ENCODE measurements around the gene PIK3R6. TPM values are rescaled to one million over a fixed set of nuclear protein-coding genes. Genes with fewer than 3 reads are reported as not detected.

The PIK3R6 gene
- total and polyA plus RNA-seq, 2 of the 4 experiments (the other 2 are of a cell fraction): not detected

GRCh38 chr17:8896641-8897635, 29.5 kb upstream of the PIK3R6 start (continued):
- TF ChIP-seq NFE2L2 (IDR thresholded peaks at IDR 0.05; ENCODE audit: low read depth, low read length) (no peak), MAFK (IDR thresholded peaks at IDR 0.05; ENCODE audit: low read depth, low read length) (no peak)

- H4K20me1 ChIP-seq (ENCODE audit: insufficient read depth, low read length): no peaks in the 10 kb centered on the region
- H3K9ac ChIP-seq (ENCODE audit: low read depth, low read length): no peak overlapping the region
- no peak overlapping the region for H3K4ac ChIP-seq (ENCODE audit: low read depth, low read length)
- no peak overlapping the region for H4K91ac ChIP-seq (ENCODE audit: insufficient read depth, low read depth, low read length)
- no TSS peak for BruUV-seq (replicated peaks)
- no peak overlapping the region for H3K23ac ChIP-seq (ENCODE audit: low read depth, low read length)
- H3K4me2 ChIP-seq (ENCODE audit: low read depth, low read length): no peak overlapping the region
- H2AK5ac ChIP-seq (ENCODE audit: low read depth, low read length): no peak overlapping the region
- H4K8ac ChIP-seq (ENCODE audit: low read depth in 2 of 2, low read length in 2 of 2): no peak overlapping the region
- H3K79me1 ChIP-seq (ENCODE audit: low read depth in 1 of 2, low read length in 2 of 2): no peaks in the 10 kb centered on the region
- H3K56ac ChIP-seq (ENCODE audit: extremely low read depth, insufficient read depth, low read length): no peak overlapping the region
- ATAC-seq (ENCODE audit: low read depth) (no peak), DNase-seq (no peak)
- no peak overlapping the region for H3K18ac ChIP-seq (ENCODE audit: low read depth, low read length)
- no peaks in the 10 kb centered on the region for H3K36me3 ChIP-seq (ENCODE audit: control insufficient read depth, insufficient read depth, low read length)
- intact Hi-C loops (cut with micrococcal nuclease): loop anchor here (10.0 kb wide), 1 partner anchor 629 kb away; no protein-coding TSS in a partner anchor
- in situ Hi-C loops (cut with MboI; ENCODE audit: low sequenced_read_pairs): no loop called here
- H4K5ac ChIP-seq (ENCODE audit: low read depth, low read length): no peak overlapping the region
- H3K9me3 ChIP-seq (ENCODE audit: control insufficient read depth, insufficient read depth, low read length): no peaks in the 10 kb centered on the region
- no peak overlapping the region for H3K14ac ChIP-seq (replicated peaks; ENCODE audit: low read depth, low read length)
- no peak overlapping the region for H2BK120ac ChIP-seq (ENCODE audit: low read depth, low read length)
- no peak overlapping the region for H2AFZ ChIP-seq (replicated peaks; ENCODE audit: low read length, poor library complexity)
- no peak overlapping the region for H2BK5ac ChIP-seq (ENCODE audit: low read depth, low read length, poor library complexity, severe bottlenecking)
- H3K9me1 ChIP-seq (ENCODE audit: insufficient read depth, low read length): no peaks in the 10 kb centered on the region
- no peak overlapping the region for H2BK20ac ChIP-seq (ENCODE audit: low read depth, low read length)
- no peak overlapping the region for H2BK15ac ChIP-seq (ENCODE audit: low read depth, low read length)
- H3K4me1 ChIP-seq (ENCODE audit: control insufficient read depth, insufficient read depth, low read length): no peaks in the 10 kb centered on the region
- H3K27ac ChIP-seq (ENCODE audit: insufficient read depth, low read length): no peak overlapping the region
- ChIA-PET POLR2A (ENCODE audit: unreplicated experiment) (no interaction called here), CTCF (no interaction called here)
- dilution Hi-C loops (cut with HindIII; ENCODE audit: low sequenced_read_pairs, unreplicated experiment): no loop called here
- no peak overlapping the region for H3K4me3 ChIP-seq (ENCODE audit: insufficient read depth, low read depth, low read length)
- WGBS, 2 experiments (ENCODE audit: extremely low coverage in 2 of 2, insufficient read length in 1 of 2): no CpG with 5 or more reads among the region's 3 CpGs
- H2AK9ac ChIP-seq (replicated peaks; ENCODE audit: low read depth, low read length, poor library complexity): no peak overlapping the region
- H3K27me3 ChIP-seq (ENCODE audit: control insufficient read depth, insufficient read depth, low read length): no peaks in the 10 kb centered on the region; the same call in 1 of the 2 replicates
- TF ChIP-seq CTCF (conservative IDR thresholded peaks at IDR 0.05; ENCODE audit: low read depth, low read length) (no peak), BHLHE40 (IDR thresholded peaks at IDR 0.05; ENCODE audit: low read depth, low read length) (no peak), NFE2L2 (IDR thresholded peaks at IDR 0.05; ENCODE audit: low read depth, low read length) (no peak), MAZ (IDR thresholded peaks at IDR 0.05; ENCODE audit: borderline replicate concordance, low read depth, low read length) (no peak), RCOR1 (IDR thresholded peaks at IDR 0.05; ENCODE audit: insufficient replicate concordance, low read length) (no peak), USF2 (IDR thresholded peaks at IDR 0.05; ENCODE audit: low read depth, low read length) (no peak), RFX5 (IDR thresholded peaks at IDR 0.05; ENCODE audit: low read depth, low read length) (no peak), CEBPB (IDR thresholded peaks at IDR 0.05; ENCODE audit: low read depth, low read length) (no peak), SMC3 (IDR thresholded peaks at IDR 0.05; ENCODE audit: low read depth, low read length) (no peak), ELK1 (IDR thresholded peaks at IDR 0.05; ENCODE audit: borderline replicate concordance, low read depth, low read length) (no peak)
These were observed 28.6 kb upstream of the PIK3R6 start for GRCh38 chr17:8896087-8896486.
